SK-N-MC (cell line): ENCODE measurements around the gene CLCF1.

Source experiments
- EZH2 ChIP-seq: fragments of 200-600 bp; sonication (generic); IDR thresholded peaks from one replicate; pipeline ENCODE4 v1.6.1; 2017; ENCODE audit warnings: antibody characterized with exemption
- POLR2AphosphoS5 ChIP-seq: IDR thresholded peaks from 2 replicates; pipeline ENCODE4 v1.6.1; 2012; ENCODE audit warnings: mild to moderate bottlenecking, low read depth, low read length, borderline replicate concordance

DNA sequence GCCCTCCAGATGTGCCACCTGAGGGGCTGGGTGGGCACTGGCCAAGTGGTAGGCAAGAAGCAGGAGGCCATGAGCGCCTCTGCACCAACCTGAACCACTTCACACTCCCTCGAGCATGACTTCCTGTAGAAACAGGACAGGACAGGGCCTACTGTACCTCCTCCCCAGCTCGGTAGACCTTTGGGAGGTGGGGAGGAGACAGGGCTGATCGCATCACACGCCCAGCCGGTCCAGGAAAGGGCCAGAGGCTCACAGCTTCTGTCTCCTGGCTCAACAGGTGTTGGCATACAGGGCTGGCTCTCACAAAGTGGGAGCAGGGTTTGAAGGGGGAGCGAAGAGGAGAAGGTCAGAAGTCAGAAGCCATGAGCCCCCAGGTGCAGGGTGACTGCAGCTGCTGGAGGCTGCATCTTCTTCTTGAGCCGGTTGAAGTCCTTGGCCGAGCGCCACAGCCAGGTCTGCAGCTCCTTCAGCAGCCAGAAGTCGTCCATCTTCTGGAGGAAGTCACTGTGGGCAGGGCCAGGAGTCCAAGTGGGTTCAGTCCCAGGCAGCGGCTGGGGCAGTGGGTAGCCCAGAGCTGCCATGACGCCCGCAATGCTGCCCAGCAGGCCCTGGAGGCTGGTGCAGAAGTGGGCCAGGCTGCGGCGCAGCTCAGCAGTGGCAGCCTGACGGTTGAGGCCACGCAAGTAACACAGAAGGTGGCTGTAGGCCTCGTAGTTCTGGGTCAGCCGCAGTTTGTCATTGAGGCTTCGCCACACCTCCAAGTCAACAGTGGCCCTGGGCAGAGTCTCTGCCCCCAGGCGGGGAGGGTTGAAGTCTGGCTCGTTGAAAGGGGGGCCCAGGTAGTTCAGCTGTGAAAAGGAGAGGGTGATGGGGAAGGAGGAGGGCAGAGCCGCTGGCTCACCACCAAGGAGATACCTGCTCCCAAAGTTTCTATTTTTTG, 8.3 kb downstream of the CLCF1 start:
- TF ChIP-seq POLR2AphosphoS5 (no peak), EZH2 (no peak)
